GM18502 (cell line): ENCODE data around the gene HLA-A.
A peak's percentile ranks its signal among the peaks of the same experiment; 100 is the strongest.
"Not testable (repeated sequence)": the region's sequence is repeated elsewhere in the genome, so short reads cannot be mapped to it uniquely, and the experiment has no call there.

Source experiments
- ATAC-seq: cut with Tn5 transposase; IDR thresholded peaks from one replicate; pipeline ENCODE4 v1.9.1; 2021; ENCODE audit warnings: mild to moderate bottlenecking; ENCODE audit not compliant: unreplicated experiment, poor library complexity

The HLA-A gene

DNA sequence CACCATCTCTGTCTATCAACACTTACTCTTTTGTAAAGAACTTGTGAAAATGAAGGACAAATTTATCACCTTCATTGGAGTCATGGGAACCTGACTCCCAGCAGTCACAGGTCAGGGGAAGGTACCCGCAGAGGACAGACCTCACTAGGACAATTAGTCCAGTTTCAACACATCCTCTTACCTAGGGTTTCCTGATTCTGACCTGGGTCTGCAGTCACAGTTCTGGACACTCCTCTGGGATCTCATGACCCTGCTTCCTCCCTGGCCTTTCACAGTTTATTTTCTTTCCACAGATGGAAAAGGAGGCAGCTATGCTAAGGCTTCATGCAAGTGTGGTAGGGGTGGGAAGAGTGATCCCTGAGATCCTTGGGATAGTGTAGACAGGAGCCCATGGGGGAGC, 15.7 kb downstream of the HLA-A start:
- ATAC-seq: no peak

DNA sequence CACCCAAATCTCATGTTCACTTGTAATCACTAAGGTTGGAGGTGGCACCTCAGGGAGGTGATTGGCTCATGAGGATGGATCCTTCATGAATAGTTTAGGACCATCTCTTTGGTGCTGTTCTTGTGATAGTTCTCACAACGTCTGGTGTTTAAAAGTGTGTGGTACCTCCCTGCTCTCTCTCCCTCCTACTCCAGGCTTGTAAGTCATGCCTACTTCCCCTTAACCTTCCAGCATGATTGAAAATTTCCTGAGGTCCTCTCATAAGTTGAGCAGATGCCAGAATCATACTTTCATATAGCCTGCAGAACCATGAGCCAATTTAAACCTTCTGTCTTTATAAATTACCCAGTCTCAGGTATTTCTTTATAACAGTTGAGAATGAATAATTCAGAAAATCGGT, 16.6 kb downstream of the HLA-A start:
- no peak for ATAC-seq

DNA sequence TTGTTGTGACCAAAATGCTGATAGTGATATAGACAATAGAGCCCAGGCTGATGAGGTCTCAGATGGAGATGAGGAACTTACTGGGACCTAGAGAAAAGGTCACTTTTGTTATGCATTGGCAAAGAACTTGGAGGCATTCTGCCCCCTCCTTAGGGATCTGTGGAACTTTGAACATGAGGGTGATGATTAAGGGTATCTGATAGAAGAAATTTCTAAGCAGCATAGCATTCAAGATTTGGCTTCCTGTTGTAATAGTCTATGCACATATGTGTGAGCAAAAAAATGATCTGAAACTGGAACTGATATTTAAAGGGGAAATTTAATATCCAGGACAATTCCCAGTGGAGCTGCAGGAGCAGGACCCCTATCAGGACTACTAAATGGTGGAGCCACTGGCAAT, 17.1 kb downstream of the HLA-A start:
- no peak for ATAC-seq

DNA sequence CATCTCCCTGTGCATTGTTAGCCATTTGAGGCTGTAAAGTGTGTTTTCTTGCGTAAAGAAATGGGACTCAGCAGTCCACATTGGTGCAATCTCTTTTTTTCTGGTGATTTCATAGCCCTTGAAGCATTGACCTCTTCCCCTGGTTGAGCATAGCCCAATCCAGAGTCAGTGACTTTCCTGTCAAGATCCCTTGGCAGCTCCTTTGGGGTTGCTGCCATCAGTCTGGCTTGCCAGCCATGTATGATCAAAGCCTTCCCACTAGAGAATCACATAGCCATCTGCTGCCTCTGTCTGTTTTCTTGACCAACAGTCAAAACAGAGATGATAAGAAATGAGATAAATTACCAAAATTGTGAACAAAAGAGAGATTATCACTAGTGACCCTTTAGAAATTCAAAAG, 19.6 kb downstream of the HLA-A start:
- ATAC-seq: no peak

DNA sequence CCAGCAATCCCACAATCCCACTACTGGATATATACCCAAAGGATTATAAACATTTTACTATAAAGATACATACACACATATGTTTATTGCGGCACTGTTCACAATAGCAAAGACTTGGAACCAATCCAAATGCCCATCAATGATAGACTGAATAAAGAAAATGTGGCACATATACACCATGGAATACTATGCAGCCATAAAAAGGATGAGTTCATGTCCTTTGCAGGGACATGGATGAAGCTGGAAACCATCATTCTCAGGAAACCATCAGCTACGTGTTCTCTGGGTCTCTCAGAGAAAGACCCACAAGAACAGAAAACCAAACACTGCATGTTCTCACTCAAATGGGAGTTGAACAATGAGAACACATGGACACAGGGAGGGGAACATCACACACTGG, 21.4 kb downstream of the HLA-A start:
- not testable (repeated sequence) for ATAC-seq

DNA sequence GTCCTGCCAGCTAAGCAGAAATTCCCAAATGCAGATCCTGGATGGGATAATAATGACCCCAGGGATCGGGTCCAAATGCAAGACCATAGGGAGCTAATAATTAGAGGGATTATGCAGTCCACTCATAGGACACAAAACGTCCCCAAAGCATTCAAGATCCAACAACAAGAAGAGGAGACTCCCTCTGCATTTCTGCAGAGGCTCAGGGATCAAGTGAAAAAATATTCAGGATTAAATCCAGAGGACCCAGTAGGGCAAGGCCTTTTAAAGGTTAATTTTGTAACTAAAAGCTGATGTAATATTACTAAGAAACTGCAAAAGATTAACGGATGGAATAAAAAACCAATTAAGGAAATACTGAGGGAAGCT, 22.2 kb downstream of the HLA-A start:
- ATAC-seq: no peak

DNA sequence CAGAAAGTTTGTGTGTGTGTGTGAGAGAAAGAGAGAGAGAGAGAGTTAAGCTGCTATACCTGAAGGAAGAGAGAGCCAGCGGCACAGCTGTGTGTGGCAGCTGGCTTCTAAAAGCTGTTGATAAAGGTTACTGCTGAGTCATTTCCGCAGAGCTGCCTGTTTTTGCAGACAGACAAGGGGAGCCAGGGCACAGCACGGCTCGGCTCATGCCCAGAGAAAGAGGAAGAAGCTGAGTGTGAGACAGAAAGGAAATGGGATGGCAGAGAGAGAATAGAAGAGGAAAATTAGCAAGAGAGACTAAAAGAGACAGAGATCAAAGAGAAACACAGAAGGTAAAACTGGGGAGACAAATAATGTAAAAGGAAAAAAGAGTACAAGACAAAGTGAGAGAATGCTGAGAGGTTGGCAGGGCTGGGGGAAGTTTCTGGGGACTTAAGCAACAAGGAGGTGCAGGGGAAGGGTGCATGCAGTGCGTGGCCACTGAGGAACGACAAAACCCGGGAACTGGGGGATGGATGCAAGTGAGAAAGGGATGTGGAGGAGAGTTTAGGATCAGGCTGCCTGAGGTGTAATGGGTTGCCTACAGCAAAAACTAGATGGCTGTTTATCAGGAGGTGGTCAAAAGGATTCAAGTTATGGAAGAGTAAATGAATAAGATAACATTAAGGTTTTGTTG, 22.7 kb downstream of the HLA-A start:
- ATAC-seq: peak; percentile 93

DNA sequence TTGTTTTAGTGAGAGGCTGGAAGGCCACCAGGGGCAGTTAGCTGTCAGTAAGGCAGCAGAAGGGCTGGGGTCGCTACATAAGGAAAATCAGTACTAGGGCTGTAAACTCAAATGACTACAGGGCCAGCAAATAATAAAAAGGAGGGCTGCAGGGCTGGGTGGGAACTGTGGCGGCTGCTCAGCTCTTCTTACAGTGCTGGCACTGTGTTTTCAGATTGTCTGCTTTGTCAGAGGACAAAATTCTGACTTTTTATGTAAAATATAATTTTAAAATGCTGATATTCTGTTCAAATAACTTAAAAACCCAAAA, 23.2 kb downstream of the HLA-A start:
- ATAC-seq: no peak

DNA sequence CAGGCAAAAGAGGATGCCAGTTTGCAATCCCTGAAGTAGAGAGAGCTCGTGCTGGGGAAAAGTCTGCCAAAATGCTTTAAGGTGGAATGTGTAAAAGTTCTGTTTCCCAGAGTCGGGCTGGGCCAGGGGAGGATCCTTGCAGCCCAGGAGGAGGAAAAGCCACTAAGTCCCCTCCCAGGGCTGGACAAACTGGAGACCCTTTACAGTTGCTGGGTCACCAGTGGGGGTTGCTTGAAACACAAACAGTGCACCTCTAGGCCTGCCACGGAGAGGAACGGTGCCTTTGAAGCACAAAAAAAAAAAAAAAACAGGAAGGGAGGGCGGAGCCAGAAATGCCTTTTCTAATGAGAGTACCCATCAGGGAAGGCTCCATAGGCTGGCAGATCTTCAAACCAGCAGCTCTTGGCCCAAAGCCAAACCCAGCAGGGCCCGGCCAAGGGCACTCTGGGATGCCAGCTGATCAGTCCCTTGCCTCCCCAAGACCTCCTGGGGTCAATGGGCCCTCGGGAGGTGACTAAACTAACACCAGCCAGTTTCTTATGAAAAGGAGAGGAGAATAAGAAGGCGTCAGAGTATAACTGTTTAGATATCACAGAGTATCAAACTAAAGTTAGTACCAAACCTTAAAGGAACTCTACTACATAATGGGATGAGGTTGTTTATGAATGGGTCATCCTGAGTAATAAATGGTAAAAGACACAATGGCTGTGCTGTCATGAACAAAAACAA, 23.7 kb downstream of the HLA-A start:
- no peak for ATAC-seq

DNA sequence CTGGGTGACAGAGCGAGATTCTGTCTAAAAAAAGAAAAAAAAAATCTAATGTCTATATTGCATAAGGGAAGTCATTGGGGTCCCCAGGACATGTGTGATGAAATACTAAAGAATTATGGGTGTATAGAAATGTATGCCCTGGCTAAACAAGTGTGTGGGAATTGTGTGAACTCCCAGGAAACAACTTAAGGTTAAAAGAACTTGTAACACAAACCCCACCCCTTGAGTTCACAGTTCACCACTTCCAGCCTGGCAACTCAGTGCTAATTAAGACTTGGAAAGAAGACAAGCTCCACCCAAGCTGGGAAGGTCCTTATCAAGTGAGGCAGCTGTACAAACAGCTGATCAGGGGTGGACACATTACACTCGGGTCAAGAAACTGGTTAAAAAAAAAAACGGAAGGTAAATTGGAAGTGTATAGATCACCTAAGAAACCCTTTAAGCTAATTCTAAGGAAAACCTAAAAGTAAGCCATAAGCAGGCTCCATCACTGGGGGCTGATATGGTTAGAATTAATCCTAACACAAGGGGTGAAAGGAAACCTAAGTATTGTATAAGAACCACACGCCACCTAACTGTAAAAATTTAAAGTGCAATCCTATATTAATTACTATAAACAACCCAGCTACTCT, 25.2 kb downstream of the HLA-A start:
- no peak for ATAC-seq

DNA sequence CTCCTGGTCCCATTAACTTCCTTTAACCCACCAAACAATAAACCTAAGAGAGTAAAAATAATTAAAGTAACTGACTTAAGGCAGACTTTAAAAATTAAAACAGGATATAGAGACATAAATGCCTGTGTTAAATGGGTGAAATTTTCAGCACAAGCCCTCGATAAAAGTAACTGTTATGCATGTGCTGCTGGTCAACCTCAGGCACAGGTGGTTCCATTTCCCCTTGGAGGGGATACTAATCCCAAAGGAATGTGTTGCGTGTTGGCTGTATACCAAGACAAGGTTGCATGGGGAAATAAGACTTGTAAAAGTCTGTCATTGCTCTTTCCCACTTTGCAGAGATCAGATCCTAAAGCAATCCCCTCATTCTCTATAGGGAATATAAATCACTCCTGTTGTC, 25.8 kb downstream of the HLA-A start:
- no peak for ATAC-seq

DNA sequence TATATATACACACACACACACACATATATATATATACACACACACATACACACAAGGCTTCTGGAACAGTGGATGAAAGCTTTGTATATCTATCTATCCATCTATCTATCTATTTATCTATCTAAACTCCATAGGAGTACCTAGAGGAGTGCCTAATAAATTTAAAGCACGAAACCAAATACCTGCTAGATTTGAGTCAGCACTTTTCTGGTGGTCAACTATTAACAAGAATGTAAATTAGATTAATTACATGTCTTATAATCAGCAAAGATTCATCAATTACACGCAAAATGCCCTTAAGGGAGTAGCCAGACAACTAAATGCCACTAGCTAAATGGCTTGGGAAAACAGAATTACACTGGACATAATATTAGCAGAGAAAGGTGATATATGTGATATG, 26.6 kb downstream of the HLA-A start:
- no peak for ATAC-seq

DNA sequence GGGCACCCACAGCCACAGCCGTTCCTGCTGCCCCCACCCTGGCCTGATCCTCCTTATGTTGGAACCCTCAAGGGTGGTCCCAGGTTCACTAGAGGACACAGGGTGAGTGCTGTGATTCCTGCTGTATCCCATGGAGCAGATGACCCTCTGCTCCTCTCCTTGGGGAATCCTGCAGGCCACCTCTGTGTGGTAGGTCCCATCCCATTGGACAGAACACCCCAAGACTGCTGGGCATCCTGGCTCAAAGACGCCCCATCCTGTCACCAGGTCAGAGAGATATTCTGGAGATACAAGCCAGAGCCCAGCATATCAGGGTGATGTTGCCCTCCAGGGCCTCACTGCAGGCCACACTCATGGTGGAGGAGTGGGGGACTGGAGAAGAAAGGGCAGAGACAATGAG, 28.4 kb downstream of the HLA-A start:
- ATAC-seq: no peak

DNA sequence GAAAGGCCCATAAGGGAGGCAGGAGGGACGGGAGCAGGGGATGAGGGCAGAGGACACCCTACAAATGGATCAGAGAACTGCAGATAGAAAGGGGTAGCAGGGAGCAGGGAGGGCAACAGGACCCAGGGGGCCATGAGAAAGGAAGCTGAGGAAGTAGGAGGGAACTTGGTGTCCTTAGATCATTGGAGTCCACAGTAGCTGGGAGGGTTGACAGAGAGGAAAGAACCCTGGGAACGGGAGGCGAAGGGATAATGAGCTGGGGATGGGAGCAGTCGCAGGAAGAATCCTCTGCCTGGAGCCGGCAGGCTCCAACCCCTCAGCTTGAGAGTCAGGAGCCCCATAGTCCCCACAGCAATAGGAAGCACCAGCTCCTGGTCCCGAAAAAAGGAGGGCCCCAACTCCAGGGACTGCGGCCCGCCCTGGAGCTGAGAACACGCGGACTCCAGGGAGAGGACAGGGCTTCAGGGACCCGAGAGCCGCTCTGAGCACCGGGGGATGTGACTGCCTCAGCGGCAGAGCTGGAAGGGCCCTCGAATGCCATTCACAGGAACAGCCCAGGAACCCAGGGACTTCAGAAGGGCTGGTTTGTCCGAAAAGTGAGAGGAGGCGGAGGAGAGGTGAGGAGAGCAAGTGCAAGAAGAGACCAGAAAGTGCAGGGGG, 32.7 kb downstream of the HLA-A start:
- no peak for ATAC-seq

DNA sequence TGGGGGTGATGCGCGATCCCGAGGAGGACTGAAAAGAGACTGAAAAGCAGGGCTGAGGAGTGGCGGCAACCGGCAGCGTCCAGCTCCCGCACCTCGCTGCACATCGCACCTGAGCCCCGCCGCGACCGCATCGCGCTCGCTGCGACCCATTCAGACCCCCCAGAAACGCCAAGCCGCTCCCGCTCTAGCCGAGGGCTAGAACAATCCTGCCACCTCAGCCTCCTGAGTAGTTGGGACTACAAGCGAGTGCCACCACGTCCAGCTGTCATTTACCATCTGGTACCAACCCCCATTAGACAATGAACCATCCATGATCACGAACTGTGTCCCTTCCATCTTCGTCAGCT, 33.2 kb downstream of the HLA-A start:
- ATAC-seq: no peak

DNA sequence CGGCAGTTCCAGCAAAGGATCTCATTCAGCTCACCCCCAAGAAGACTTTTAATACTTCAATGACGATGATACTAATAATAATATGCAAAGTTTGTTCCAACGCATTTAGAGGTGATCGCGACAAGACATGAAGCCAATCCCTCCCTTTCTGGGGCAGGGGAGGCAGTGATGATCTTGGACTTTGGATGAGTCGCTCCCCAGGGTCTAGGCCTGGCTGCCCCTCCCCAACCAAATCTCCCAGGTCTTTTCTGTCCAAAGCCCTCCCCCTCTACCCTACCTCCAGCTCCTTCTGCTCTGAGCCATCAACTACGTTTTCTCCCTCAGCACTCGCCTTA, 33.9 kb downstream of the HLA-A start:
- no peak for ATAC-seq

DNA sequence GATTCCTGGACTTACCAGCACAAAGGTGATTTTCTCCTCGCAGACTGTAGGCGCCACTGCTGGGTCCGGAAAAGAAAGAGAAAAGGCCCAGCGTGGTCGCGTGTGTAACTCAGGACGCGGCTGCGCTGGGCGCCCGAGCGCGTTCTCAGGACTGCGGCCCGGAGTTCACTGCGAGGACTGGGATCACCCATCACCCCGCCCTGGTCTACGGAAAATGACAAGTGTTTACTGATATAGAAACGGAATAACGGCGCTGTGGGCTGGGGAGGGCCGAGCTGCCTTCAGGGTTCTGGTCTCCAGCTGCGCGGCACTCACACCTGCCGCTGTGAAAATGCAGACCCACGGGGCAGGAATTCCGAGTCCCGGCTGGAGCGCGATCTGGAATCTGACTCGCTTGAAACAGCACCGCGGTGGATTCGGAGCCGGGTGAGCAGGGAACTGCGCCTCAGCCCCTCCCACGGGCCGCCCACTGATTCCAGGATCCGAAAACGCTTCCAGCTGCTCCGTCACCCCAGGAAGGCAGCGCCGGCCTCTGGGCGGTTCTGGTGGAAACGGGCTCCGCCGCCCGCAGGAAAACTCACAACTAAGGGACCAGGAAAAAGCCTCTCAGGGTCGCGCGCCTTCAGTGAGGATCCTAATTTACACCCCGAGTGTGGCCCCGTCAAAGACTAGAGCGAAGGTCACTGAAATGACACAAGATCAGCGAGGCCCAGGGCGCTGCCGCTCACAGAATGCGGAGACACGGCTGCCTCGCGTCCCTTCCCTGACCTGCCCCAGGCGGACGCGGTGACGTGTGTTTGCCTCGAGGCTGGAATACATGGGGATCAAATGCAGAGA, 34.5 kb downstream of the HLA-A start:
- peak; percentile 80 for ATAC-seq

DNA sequence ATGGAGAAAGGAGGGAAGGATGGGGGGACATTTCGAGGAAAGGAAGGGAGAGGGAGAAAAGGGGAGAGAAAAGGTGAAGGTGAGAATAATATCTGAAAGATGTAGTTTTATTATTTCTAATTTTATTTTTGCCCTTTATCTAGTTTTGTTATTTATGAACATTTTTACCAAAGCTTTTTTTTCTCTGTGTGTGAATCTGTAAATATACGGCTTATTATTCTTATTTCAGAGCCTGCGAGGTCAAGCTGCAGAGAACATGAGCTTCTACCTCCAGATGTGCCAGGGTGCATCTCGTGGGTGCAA, 35.0 kb downstream of the HLA-A start:
- ATAC-seq: no peak

DNA sequence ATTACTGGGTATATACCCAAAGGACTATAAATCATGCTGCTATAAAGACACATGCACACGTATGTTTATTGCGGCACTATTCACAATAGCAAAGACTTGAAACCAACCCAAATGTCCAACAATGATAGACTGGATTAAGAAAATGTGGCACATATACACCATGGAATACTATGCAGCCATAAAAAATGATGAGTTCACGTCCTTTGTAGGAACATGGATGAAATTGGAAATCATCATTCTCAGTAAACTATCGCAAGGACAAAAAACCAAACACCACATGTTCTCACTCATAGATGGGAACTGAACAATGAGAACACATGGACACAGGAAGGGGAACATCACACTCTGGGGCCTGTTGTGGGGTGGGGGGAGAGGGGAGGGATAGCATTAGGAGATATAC, 37.7 kb downstream of the HLA-A start:
- ATAC-seq: not testable (repeated sequence)

DNA sequence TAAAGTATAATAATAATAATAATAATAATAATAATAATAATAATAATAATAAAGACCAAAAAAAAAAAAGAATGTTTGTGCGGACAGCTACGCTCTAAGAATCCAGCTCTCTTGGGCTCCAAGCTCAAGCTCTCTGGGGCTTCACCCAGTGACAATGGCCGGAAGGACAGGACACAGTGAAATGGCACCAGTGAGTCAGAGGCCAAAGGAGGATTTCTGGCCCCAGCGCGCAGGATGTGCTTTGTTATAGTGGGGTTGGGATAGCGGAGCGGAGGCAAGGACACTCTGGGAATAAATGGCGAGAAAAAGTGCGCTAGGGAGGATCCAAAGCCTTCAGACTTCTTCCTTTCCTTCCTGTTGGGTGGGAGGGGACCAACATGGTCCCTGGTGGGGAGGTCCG, 38.2 kb downstream of the HLA-A start:
- no peak for ATAC-seq

DNA sequence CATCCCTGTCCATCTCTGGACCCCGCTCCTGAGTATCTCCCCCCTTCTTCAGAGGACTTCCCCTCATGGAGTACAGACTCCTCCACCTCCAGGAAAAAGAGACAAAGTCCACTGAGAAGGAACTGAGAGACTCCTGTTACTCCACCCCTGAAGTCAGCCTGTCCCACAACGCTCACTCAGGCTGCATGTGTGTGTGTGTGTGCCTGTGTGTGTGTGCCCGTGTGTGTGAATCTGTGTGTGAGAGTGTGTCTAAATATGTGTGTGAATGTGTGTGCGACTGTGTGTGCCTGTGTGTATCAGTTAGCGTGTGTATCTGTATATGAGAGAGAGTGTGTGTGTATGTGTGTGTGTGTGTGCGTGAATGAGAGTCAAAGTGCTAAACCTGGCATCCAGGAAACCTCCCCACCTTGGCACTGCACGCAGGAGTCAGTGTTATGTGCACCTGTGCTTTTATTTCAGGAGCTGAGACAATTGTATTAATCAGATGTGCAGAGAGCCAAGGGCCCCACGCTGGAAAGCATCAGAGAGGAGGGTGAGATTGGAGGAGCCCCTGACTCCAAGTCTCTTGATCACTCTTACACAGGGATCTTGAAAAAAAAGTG, 39.0 kb downstream of the HLA-A start:
- ATAC-seq: no peak
